Measurements from ENCODE around the gene OR6X1.
"Not testable (repeated sequence)": the region's sequence is repeated elsewhere in the genome, so short reads cannot be mapped to it uniquely, and the experiment has no call there.

Gene OR6X1

GRCh38 chr11:123725995-123726655 lies 28.2 kb downstream of the OR6X1 start:
- Histone ChIP-seq H3K9me3 (ENCODE audit: low read depth, low read length) (no peaks in the 10 kb centered on the region), H3K36me3 (ENCODE audit: insufficient read depth, low read length) (peaks cover 72% of the 10 kb centered on the region), H3K27ac (no peak overlapping the region), H3K9ac (ENCODE audit: insufficient read length) (no peak overlapping the region), H3K4me3 (no peak overlapping the region)
- TF ChIP-seq POLR2AphosphoS5 (IDR thresholded peaks at IDR 0.05; ENCODE audit: borderline replicate concordance, low read depth, low read length) (no peak), EZH2 (IDR thresholded peaks at IDR 0.05) (no peak), FOXP2 (optimal IDR thresholded peaks at IDR 0.05; ENCODE audit: control extremely low read depth, extremely low read length, insufficient read depth) (no peak)
- no peak for DNase-seq (ENCODE audit: low read depth, low spot score)

GRCh38 chr11:123719452-123719851 lies 34.9 kb downstream of the OR6X1 start:
- Histone ChIP-seq H3K9ac (ENCODE audit: insufficient read length) (no peak overlapping the region), H3K27ac (no peak overlapping the region), H3K4me3 (no peak overlapping the region), H3K36me3 (ENCODE audit: insufficient read depth, low read length) (peaks cover 5% of the 10 kb centered on the region), H3K9me3 (ENCODE audit: low read depth, low read length) (no peaks in the 10 kb centered on the region)
- no peak for DNase-seq (ENCODE audit: low read depth, low spot score)
- TF ChIP-seq POLR2AphosphoS5 (IDR thresholded peaks at IDR 0.05; ENCODE audit: borderline replicate concordance, low read depth, low read length) (no peak), EZH2 (IDR thresholded peaks at IDR 0.05) (no peak), FOXP2 (optimal IDR thresholded peaks at IDR 0.05; ENCODE audit: control extremely low read depth, extremely low read length, insufficient read depth) (no peak)

- no peaks in the 10 kb centered on the region; the same call in 1 of the 2 replicates for H3K36me3 ChIP-seq (ENCODE audit: insufficient read depth, low read length)
- no peak overlapping the region for H3K27ac ChIP-seq
- no peak for DNase-seq (ENCODE audit: low read depth, low spot score)
- no peaks in the 10 kb centered on the region for H3K9me3 ChIP-seq (ENCODE audit: low read depth, low read length)
- TF ChIP-seq POLR2AphosphoS5 (IDR thresholded peaks at IDR 0.05; ENCODE audit: borderline replicate concordance, low read depth, low read length) (no peak), EZH2 (IDR thresholded peaks at IDR 0.05) (no peak), FOXP2 (optimal IDR thresholded peaks at IDR 0.05; ENCODE audit: control extremely low read depth, extremely low read length, insufficient read depth) (no peak)
- no peak overlapping the region for H3K9ac ChIP-seq (ENCODE audit: insufficient read length)
- no peak overlapping the region for H3K4me3 ChIP-seq
These were observed 35.8 kb downstream of the OR6X1 start for GRCh38 chr11:123718469-123718868.

GRCh38 chr11:123718063-123718462 lies 36.3 kb downstream of the OR6X1 start:
- no peaks in the 10 kb centered on the region for H3K9me3 ChIP-seq (ENCODE audit: low read depth, low read length)
- no peak overlapping the region for H3K27ac ChIP-seq
- H3K4me3 ChIP-seq = no peak overlapping the region
- DNase-seq (ENCODE audit: low read depth, low spot score) = no peak
- H3K9ac ChIP-seq (ENCODE audit: insufficient read length) = no peak overlapping the region
- TF ChIP-seq EZH2 (IDR thresholded peaks at IDR 0.05) = no peak
- no peak for TF ChIP-seq FOXP2 (optimal IDR thresholded peaks at IDR 0.05; ENCODE audit: control extremely low read depth, extremely low read length, insufficient read depth)
- no peak for TF ChIP-seq POLR2AphosphoS5 (IDR thresholded peaks at IDR 0.05; ENCODE audit: borderline replicate concordance, low read depth, low read length)
- H3K36me3 ChIP-seq (ENCODE audit: insufficient read depth, low read length) = no peaks in the 10 kb centered on the region

- not testable (repeated sequence) for H3K4me3 ChIP-seq; H3K27ac ChIP-seq; DNase-seq (ENCODE audit: low read depth, low spot score); H3K9ac ChIP-seq (ENCODE audit: insufficient read length); H3K9me3 ChIP-seq (ENCODE audit: low read depth, low read length); H3K36me3 ChIP-seq (ENCODE audit: insufficient read depth, low read length)
These were observed 41.7 kb downstream of the OR6X1 start for GRCh38 chr11:123712627-123713026.

- Histone ChIP-seq H3K27ac (no peak overlapping the region), H3K36me3 (ENCODE audit: insufficient read depth, low read length) (no peaks in the 10 kb centered on the region), H3K9ac (ENCODE audit: insufficient read length) (no peak overlapping the region), H3K9me3 (ENCODE audit: low read depth, low read length) (no peaks in the 10 kb centered on the region), H3K4me3 (no peak overlapping the region)
- TF ChIP-seq FOXP2 (optimal IDR thresholded peaks at IDR 0.05; ENCODE audit: control extremely low read depth, extremely low read length, insufficient read depth) (no peak), POLR2AphosphoS5 (IDR thresholded peaks at IDR 0.05; ENCODE audit: borderline replicate concordance, low read depth, low read length) (no peak), EZH2 (IDR thresholded peaks at IDR 0.05) (no peak)
- peak; percentile 35 for DNase-seq (ENCODE audit: low read depth, low spot score)
These were observed 46.6 kb downstream of the OR6X1 start for GRCh38 chr11:123707606-123708205.

GRCh38 chr11:123707206-123707605 lies 47.1 kb downstream of the OR6X1 start:
- no peak overlapping the region for H3K4me3 ChIP-seq

GRCh38 chr11:123704341-123704740 lies 50.0 kb downstream of the OR6X1 start:
- no peak for DNase-seq (ENCODE audit: low read depth, low spot score)
- Histone ChIP-seq H3K9ac (ENCODE audit: insufficient read length) (no peak overlapping the region), H3K4me3 (no peak overlapping the region), H3K27ac (no peak overlapping the region), H3K9me3 (ENCODE audit: low read depth, low read length) (no peaks in the 10 kb centered on the region), H3K36me3 (ENCODE audit: insufficient read depth, low read length) (no peaks in the 10 kb centered on the region)
- TF ChIP-seq FOXP2 (optimal IDR thresholded peaks at IDR 0.05; ENCODE audit: control extremely low read depth, extremely low read length, insufficient read depth) (no peak), POLR2AphosphoS5 (IDR thresholded peaks at IDR 0.05; ENCODE audit: borderline replicate concordance, low read depth, low read length) (no peak), EZH2 (IDR thresholded peaks at IDR 0.05) (no peak)

More at GRCh38 chr11:123707206-123707605, 47.1 kb downstream of the OR6X1 start:
- H3K9ac ChIP-seq (ENCODE audit: insufficient read length) = no peak overlapping the region
- no peak for TF ChIP-seq EZH2 (IDR thresholded peaks at IDR 0.05)
- TF ChIP-seq POLR2AphosphoS5 (IDR thresholded peaks at IDR 0.05; ENCODE audit: borderline replicate concordance, low read depth, low read length) = no peak
- no peak for TF ChIP-seq FOXP2 (optimal IDR thresholded peaks at IDR 0.05; ENCODE audit: control extremely low read depth, extremely low read length, insufficient read depth)
- no peaks in the 10 kb centered on the region for H3K9me3 ChIP-seq (ENCODE audit: low read depth, low read length)
- H3K27ac ChIP-seq = no peak overlapping the region
- no peak for DNase-seq (ENCODE audit: low read depth, low spot score)
- H3K36me3 ChIP-seq (ENCODE audit: insufficient read depth, low read length) = no peaks in the 10 kb centered on the region

All from SK-N-MC (cell line).